Measurements from ENCODE around the gene FBXO28.

Gene FBXO28

DNA sequence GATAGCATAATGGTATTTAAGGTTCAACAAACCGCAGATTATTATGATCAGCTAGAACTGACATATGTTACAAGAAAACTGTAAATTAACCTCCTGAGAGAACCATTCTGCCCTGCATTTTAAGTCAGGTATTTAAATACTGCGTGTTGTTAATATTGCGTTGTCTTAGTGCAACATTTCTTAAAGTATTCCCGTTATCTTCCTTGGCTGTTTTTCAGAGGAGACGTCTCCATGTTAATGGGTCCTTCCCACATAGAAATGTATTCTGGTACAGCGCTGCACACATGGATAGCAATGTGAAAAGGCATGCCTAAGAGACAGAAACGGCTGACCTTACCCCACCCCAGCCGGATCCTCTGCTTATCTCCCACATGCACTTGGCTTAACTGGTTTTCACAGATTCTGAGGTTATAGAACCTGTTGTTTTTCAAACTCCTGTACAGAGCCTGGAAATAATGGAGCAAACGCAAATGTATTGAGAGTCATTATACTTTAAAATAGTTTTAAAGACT is 46.3 kb downstream of the FBXO28 start:
- DNase-seq = no peak

DNA sequence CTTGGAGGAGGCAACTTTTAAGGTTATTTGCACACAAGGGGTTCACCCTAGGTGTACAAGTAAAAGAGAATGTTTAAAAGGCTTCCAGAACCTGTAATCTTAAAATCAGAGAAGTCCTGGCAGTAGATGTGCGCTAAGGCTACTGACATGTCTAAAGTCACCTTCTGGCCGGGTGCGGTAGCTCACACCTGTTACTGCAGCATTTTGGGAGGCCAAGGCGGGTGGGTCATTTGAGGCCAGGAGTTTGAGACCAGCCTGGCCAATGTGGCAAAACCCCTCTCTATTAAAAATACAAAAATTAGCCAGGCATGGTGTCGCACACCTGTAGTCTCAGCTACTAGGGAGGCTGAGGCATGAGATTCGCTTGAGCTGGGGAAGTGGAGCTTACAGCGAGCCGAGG is 48.9 kb downstream of the FBXO28 start:
- no peak for DNase-seq

DNA sequence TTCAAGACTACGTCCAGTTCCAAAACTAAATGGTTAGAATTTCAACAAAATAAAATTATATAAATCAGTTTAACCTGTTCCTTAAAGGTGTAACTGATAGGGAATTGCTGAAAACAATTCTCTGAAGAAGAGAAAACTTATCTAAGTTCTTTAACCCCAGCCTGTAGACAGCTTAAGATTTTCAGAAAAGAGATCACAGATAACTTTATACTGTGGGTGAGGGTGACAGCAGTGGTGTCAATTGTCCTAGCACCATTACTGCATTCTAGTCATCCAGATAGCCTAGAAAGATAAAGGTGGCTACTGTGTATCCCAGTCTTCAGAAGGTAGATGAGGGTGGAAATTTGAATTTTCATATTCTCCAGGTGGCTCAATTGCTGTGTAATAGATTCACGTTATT is 49.4 kb downstream of the FBXO28 start:
- no peak for DNase-seq

DNA sequence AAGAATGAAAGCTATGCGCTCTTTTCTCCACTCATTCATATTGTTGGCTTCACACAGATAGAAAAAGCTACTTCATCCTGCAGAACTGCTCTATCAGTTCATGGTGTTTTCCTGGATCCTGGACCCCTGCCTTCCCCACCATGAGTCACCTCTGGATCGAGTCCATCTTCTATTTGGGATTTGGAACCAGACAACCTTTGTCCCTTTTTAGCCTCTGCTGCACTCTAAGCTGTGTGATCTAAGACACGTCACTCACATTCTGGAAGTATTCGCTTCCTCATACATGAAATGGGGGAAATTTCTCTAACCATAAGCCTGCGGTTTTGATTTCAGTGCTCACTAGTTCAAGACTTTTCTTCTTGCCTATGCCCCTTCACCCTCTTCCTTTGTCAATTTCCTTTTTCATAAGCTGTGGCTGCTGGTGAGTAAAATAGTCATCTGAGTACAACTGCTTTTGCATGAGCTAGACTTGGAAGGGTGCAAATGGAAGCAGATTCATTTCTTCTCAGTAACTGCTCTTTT is 55.0 kb downstream of the FBXO28 start:
- peak; percentile 95 for DNase-seq

DNA sequence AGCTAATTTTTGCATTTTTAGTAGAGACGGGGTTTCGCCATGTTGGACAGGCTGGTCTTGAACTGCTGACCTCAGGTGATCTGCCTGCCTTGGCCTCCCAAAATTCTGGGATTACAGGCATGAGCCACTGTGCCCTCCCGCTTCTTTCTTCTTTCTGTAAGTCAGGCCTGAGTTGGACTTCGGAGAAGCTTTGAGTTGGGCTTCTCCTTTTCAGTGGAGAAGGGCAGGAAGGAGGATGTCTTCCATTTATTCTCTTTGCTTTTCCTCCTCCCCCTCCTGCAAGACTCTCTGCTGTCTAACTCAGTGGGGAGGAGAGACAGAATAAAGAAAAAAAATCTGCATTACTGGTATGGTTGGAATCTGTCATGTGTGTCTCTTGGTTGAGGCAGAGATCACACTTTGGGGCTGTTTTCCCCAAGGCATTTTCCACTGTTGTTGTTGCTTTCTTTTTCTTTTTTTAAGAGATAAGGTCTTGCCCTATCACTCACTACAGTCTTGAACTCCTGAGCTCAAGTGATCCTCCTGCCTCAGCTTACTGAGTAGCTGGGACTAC is 55.9 kb downstream of the FBXO28 start:
- DNase-seq = no peak

DNA sequence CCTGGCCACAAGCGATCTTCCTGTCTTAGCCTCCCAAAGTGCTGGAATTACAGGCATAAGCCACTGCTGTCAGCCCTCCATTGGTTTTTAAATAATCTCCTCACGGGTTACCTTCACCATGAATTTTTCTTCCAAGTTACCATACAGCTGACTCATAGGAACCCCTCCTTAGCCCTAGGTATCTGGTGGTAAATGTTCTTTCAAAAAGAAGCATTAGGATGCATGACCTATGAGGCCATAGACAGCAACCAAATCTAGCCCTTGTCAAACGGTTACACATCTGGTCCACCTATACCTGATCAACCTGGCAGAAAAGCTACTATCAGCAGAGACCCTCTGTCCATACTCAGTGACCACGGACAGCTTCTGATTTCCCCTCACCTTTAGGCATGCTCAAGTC is 56.4 kb downstream of the FBXO28 start:
- no peak for DNase-seq

DNA sequence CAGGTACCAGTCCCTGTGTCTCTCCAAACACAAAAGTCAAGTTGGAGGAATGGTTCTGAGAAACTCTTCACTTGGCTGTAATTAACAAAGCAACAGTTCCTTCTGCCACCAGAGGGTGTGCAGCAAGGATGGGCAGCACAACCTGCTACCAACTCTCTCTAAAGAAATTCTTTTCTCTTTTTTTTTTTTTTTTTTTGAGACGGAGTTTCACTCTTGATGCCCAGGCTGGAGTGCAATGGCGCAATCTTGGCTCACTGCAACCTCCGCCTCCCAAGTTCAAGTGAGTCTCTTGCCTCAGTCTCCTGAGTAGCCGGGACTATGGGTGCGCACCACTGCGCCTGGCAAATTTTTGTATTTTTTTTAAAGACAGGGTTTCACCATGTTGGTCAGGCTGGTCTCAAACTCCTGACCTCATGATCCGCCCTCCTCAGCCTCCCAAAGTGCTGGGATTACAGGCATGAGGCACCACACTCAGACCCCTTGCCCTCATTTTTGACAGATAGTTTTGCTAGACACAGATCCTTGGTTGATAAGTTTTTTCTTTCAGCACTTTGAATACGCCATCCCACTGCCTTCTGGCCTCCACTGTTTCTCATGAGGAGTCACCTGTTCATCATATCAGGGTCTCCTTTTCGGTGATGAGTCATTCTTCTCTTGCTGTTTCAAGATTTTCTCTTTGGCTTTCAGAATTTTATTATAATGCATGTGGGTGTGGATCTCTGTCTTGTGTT is 57.0 kb downstream of the FBXO28 start:
- no peak for DNase-seq

DNA sequence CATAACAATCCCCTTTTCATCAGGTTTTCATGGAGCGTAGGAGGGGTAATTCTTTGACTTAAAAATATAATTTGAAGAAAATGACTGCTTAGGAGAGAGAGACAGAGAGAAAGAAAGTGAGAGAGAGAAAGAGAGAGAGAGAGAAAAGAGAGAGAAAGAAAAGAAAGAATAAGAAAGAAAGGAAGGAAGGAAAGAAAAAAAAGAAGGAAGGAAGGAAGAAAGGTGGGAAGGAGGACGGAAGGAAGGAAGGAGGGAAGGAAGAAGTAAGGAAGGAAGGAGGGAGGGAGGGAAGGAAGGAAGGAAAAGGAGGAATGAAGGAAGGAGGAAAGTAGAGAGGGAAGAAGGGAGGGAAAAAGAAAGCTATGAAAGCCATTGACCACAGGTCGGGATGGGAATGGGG is 58.3 kb downstream of the FBXO28 start:
- DNase-seq = no peak

DNA sequence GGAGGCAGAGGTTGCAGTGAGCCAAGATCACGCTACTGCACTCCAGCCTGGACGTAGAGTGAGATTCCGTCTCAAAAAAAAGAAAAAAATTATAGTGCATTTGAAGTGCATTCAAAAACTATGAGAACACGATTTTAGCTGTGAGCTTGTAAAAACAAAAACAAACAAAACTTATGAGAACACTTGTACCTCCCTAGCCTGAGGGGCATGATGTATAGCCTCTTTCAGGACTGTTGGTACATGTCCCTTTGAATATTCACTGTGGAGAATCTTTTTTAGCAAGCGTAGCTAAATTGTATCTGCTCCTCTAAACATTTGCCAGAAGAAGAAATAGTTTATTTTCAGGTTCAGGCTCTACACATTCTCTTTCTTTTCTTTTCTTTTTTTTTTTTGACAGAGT is 59.6 kb downstream of the FBXO28 start:
- no peak for DNase-seq

DNA sequence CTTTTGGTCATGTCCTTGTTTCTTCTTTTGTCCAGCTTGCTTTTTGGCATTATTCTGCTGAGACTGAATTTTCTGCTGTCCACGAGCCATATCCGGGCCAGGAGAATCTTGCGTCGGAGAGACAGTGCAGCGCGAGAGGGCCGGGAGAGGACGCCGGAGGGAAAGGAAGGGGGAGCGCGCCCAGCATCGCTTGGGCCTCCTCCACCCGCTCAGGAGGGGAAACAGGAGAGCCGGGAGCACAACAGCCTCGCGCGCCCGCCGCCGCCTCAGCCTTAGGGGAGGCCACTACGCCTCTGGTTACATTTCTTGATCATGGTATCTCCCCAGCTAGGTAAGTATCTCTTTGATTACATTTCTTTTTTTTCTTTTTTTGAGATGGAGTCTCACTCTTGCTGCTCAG is 61.7 kb downstream of the FBXO28 start:
- DNase-seq = no peak

DNA sequence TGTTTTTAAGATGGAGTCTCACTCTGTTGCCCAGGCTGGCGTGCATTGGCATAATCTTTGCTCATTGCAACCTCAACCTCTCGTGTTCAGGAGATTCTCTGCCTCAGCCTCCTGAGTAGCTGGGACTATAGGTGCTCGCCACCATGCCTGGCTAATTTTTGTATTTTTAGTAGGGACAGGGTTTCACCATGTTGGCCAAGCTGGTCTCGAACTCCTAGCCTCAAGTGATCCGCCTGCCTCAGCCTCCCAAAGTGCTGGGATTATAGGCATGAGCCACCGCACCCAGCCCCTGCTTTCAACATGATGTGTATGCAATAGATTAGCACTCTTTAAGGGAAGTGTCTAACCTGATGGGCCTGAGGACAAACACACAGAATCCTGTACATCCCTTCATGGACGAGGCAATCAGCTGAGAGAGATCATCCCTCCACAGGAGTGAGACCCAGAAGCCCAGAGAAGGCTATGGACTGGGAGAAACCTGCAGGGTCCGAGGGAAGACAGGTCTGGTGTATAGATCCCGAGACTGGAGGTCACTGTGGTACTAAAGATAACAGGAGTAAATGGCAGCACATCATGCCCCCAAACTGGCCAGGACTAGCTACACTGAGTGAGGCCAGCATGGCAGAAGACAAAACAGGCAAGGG is 63.6 kb downstream of the FBXO28 start:
- DNase-seq = no peak

DNA sequence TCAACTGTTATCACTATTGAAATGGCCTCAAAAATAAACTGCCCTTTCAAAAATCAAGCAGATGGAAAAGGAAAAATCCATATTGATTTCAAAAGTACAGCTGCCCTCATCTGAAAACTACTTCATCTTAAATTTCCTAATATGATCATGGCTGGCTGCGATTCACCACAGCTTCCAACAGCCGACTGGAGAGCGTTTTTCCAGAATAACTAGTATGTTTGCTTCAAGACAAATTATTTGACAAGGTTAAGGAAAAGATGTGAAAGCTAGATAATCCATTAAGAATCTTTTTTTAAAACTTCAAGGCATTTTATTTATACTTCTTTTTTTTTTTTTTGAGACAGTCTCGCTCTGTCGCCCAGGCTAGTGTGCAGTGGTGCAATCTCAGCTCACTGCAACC is 65.0 kb downstream of the FBXO28 start:
- DNase-seq = no peak

DNA sequence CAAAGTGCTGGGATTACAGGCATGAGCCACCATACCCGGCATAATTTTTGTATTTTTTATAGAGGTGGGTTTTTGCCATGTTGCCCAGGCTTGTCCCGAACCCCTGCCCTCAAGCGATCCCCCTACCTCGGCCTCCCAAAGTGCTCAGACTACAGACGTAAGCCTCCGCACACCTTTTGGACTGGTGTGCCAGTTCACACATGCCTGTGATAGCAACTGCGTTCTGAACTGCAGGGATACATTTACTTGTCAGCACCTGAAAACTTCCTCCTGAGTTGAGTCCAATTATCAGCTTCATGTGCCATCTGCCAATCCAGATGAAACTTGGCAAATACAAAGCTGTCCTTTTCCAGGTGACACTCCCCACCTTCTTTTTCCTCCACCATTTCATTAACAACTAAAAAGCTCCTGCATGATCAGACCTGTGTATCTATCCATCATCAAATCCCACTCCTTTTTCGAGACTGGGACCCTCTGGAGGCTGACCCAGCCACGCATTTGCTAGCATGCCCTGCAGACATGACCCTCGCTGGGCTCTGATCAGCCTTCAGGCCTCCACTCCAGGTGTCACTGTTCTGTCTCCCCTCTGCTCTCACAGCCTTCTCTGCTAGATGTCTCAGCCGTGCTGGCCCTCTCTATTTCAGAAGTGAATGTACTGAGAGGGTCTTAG is 67.0 kb downstream of the FBXO28 start:
- no peak for DNase-seq

DNA sequence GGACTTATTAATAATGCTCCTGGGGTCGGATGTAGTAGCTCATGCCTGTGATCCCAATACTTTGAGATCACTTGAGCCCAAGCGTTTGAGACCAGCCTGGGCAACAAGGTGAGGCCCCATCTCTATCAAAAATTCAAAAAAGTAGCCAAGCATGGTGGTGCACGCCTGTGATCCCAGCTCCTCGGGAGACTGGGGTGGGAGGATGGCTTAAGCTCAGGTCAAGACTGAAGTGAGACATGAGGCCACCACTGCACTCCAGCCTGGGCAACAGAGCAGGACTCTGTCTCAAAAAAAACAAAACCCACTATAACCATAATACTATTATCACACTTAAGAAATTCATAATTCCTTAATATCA is 67.5 kb downstream of the FBXO28 start:
- no peak for DNase-seq

DNA sequence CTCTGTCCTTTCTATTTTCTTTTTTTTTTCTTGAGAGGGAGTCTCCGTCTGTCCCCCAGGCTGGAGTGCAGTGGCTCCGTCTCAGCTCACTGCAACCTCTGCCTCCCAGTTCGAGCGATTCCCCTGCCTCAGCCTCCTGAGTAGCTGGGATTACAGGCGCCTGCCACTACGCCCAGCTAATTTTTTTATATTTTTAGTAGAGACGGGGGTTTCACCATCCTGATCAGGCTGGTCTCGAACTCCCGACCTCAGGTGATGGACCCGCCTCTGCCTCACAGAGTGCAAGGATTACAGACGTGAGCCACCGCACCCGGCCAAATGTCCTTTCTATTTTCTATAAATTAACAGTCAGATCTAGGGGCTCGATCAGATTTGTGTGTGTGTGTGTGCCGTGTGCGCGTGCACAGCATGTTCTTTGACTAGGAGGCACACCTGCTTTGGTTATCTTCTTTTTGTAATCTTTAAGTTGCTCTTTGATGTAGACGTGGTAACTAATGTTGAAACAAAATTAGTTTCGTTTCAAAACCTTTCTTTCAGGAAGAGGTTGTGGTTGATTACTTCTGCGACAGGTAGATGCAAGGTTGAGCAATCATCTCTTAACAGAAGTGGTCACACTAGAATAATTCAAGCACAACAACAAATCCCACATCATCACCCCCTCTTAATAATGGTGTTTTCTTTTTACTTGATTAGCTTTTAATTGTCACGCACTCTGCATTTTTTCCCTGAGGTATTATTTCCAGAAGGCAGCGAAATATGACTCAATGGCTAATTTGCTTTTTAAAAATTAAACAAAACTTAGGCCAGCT is 68.3 kb downstream of the FBXO28 start:
- no peak for DNase-seq

DNA sequence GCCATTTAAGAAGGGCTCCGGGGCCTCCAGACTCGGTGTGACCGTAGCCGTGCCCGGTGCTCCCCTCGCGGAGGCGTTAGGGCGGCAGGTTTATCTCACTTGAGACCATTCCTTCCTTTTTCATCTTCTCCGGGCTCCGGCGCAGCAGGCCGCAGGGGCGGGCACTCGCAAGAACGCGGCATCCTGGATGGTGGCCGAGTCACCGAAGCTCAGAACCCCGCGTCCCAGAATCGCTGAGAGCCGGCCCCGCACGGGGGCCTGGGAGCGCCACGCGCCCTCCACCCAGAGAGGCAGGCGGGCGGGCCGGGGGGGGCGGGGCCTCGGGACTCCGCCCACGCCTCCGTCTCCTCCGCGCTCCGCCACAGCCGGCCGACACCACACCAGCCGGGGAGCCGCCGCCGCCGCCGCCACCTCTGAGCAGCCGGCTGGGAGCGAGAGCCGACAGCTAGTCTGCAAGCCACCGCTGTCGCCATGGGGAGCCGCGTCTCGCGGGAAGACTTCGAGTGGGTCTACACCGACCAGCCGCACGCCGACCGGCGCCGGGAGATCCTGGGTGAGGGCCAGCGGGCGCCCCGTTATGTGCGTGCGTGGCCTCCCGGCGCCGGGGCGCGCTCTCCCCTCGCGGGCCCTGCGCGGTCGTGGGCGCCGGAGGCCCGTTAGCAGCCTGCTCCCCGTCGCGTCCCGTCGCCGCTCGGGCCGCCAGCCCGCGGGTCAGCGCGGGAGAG is 69.1 kb downstream of the FBXO28 start, which contains the start of gene DEGS1:
Gene DEGS1 (plus strand): TSS at position 375 of the 725 bp plus-strand sequence. CDS start 97 bp downstream, at position 472.
- DNase-seq = no peak

DNA sequence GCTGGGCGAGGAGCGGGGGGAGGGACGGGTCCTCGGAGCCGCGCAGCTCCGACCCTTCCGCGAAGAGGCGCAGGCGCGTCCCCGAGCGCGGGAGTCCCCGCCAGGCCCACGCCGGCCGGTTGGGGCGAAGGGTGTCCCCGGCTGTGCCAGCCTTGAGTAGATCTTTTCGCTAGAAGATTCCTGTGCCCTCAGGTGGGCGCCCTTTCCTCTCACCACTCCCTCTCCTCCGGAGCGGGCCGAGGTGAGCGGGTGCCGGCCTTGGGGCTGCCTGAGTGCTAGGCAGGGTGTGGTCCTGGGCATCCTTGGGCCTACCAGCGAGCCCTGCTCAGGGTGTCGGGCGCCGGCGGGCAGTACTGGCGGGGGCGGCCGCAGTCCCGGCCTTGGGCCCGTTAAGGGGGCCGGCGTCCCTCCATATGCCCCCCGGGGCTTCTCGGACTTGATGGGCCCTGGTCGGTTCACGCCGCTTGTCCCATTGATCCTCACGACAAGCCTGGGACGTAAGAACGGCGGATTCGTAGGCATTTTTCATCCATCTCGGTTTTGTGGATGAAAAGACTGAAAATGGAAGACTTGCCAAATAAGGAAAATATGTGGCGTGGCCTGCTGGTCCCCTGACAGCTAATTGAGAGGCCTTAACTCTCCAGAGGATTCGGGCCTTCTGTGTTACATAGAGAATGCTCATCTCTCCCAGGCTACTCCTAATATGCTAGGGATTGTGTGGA is 69.8 kb downstream of the FBXO28 start:
- DNase-seq = no peak

DNA sequence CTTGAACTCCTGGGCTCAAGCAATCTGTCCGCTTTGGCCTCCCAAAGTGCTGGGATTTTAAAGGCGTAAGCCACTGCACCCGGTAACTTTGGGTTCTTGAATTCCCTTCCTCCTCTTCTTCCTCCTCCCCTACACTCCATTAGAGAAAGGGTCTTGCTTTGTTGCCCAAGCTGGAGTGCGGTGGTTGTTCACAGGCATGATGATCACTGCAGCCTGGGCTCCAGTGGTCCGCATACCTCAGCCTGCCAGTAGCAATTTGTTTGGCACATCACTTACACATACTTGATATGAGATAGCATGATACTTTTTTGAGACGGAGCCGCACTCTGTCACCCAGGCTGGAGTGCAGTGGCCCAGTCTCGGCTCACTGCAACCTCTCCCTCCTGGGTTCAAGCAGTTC is 71.3 kb downstream of the FBXO28 start:
- no peak for DNase-seq

DNA sequence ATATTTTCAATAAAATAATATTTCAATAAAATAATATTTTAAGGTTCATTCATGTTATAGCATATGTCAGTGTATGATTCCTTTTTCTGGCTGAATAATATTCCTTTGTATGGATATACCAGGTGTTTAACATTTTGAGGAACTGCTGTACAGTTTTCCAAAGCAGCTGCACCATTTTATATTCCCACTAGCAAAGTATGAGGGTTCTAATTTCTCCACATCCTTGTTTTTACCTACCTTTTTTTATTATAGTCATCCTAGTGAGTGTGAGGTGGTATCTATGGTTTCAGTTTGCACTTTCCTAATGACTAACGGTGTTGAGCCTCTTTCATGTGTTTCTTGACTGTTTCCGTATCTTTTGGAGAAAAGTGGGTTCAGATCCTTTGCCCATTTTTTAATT is 74.4 kb downstream of the FBXO28 start:
- no peak for DNase-seq

DNA sequence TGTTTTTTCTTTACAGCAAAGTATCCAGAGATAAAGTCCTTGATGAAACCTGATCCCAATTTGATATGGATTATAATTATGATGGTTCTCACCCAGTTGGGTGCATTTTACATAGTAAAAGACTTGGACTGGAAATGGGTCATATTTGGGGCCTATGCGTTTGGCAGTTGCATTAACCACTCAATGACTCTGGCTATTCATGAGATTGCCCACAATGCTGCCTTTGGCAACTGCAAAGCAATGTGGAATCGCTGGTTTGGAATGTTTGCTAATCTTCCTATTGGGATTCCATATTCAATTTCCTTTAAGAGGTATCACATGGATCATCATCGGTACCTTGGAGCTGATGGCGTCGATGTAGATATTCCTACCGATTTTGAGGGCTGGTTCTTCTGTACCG is 75.7 kb downstream of the FBXO28 start:
- no peak for DNase-seq

DNA sequence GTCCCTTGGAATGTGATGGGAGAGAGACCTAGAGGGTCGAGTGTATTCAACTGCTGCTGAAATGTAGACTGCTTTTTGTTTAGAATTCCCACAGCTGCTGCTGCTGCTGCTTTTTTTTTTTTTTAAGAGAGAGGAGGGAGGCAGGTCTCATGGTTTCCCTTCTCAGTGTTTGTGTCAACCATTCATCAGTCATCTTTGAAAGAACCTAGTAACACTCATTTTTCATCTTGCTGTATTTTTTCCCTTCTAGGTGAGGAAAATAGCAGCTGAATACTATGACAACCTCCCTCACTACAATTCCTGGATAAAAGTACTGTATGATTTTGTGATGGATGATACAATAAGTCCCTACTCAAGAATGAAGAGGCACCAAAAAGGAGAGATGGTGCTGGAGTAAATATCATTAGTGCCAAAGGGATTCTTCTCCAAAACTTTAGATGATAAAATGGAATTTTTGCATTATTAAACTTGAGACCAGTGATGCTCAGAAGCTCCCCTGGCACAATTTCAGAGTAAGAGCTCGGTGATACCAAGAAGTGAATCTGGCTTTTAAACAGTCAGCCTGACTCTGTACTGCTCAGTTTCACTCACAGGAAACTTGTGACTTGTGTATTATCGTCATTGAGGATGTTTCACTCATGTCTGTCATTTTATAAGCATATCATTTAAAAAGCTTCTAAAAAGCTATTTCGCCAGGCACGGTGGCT is 78.3 kb downstream of the FBXO28 start:
- DNase-seq = no peak
